ENCODE measurements around the gene ALPK3.

DNA sequence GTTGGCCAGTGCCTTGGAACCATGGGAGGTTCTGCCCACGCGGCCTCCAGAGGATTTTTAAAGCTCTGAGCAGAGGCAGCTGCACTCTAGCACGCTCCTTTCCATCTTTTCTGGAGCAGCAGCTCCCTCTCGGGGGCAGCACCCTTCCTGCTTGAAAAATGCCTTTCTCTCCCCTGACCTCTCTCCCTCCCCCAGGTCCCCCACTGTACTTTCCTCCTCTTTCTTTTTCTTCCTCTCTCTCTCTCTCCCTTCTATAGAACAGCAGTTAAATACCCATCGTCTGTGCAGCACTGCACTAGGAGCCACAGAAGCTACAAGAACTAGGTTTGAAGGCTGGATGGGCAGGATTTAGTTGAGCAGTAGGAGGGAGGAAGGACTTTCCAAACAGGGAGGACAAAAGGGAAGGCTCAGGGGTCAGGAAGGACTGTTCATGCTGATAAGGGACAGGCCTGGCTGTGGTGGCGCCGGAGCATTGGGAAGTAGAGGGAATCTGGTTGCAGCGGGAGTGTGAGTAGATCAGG lies 4.4 kb downstream of the ALPK3 start:
- TF ChIP-seq, protein P1, sequence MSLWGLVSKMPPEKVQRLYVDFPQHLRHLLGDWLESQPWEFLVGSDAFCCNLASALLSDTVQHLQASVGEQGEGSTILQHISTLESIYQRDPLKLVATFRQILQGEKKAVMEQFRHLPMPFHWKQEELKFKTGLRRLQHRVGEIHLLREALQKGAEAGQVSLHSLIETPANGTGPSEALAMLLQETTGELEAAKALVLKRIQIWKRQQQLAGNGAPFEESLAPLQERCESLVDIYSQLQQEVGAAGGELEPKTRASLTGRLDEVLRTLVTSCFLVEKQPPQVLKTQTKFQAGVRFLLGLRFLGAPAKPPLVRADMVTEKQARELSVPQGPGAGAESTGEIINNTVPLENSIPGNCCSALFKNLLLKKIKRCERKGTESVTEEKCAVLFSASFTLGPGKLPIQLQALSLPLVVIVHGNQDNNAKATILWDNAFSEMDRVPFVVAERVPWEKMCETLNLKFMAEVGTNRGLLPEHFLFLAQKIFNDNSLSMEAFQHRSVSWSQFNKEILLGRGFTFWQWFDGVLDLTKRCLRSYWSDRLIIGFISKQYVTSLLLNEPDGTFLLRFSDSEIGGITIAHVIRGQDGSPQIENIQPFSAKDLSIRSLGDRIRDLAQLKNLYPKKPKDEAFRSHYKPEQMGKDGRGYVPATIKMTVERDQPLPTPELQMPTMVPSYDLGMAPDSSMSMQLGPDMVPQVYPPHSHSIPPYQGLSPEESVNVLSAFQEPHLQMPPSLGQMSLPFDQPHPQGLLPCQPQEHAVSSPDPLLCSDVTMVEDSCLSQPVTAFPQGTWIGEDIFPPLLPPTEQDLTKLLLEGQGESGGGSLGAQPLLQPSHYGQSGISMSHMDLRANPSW (CRISPR knock-in tag; conservative IDR thresholded peaks at IDR 0.05; ENCODE audit: low read depth), result no peak
- TF ChIP-seq, protein P2, sequence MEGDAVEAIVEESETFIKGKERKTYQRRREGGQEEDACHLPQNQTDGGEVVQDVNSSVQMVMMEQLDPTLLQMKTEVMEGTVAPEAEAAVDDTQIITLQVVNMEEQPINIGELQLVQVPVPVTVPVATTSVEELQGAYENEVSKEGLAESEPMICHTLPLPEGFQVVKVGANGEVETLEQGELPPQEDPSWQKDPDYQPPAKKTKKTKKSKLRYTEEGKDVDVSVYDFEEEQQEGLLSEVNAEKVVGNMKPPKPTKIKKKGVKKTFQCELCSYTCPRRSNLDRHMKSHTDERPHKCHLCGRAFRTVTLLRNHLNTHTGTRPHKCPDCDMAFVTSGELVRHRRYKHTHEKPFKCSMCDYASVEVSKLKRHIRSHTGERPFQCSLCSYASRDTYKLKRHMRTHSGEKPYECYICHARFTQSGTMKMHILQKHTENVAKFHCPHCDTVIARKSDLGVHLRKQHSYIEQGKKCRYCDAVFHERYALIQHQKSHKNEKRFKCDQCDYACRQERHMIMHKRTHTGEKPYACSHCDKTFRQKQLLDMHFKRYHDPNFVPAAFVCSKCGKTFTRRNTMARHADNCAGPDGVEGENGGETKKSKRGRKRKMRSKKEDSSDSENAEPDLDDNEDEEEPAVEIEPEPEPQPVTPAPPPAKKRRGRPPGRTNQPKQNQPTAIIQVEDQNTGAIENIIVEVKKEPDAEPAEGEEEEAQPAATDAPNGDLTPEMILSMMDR (IDR thresholded peaks at IDR 0.05), result no peak
- TF ChIP-seq NR3C1 (CRISPR knock-in tag; conservative IDR thresholded peaks at IDR 0.05; ENCODE audit: low read depth) (no peak), TEAD4 (CRISPR knock-in tag; IDR thresholded peaks at IDR 0.05) (no peak), FOXP1 (CRISPR knock-in tag; IDR thresholded peaks at IDR 0.05; ENCODE audit: borderline replicate concordance) (no peak)
- TF ChIP-seq, protein P3, sequence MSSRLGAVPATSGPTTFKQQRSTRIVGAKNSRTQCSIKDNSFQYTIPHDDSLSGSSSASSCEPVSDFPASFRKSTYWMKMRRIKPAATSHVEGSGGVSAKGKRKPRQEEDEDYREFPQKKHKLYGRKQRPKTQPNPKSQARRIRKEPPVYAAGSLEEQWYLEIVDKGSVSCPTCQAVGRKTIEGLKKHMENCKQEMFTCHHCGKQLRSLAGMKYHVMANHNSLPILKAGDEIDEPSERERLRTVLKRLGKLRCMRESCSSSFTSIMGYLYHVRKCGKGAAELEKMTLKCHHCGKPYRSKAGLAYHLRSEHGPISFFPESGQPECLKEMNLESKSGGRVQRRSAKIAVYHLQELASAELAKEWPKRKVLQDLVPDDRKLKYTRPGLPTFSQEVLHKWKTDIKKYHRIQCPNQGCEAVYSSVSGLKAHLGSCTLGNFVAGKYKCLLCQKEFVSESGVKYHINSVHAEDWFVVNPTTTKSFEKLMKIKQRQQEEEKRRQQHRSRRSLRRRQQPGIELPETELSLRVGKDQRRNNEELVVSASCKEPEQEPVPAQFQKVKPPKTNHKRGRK (CRISPR knock-in tag; IDR thresholded peaks at IDR 0.05; ENCODE audit: borderline replicate concordance), result no peak
- TF ChIP-seq, protein P4, sequence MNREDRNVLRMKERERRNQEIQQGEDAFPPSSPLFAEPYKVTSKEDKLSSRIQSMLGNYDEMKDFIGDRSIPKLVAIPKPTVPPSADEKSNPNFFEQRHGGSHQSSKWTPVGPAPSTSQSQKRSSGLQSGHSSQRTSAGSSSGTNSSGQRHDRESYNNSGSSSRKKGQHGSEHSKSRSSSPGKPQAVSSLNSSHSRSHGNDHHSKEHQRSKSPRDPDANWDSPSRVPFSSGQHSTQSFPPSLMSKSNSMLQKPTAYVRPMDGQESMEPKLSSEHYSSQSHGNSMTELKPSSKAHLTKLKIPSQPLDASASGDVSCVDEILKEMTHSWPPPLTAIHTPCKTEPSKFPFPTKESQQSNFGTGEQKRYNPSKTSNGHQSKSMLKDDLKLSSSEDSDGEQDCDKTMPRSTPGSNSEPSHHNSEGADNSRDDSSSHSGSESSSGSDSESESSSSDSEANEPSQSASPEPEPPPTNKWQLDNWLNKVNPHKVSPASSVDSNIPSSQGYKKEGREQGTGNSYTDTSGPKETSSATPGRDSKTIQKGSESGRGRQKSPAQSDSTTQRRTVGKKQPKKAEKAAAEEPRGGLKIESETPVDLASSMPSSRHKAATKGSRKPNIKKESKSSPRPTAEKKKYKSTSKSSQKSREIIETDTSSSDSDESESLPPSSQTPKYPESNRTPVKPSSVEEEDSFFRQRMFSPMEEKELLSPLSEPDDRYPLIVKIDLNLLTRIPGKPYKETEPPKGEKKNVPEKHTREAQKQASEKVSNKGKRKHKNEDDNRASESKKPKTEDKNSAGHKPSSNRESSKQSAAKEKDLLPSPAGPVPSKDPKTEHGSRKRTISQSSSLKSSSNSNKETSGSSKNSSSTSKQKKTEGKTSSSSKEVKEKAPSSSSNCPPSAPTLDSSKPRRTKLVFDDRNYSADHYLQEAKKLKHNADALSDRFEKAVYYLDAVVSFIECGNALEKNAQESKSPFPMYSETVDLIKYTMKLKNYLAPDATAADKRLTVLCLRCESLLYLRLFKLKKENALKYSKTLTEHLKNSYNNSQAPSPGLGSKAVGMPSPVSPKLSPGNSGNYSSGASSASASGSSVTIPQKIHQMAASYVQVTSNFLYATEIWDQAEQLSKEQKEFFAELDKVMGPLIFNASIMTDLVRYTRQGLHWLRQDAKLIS (CRISPR knock-in tag; IDR thresholded peaks at IDR 0.05; ENCODE audit: borderline replicate concordance), result no peak
- TF ChIP-seq, protein P5, sequence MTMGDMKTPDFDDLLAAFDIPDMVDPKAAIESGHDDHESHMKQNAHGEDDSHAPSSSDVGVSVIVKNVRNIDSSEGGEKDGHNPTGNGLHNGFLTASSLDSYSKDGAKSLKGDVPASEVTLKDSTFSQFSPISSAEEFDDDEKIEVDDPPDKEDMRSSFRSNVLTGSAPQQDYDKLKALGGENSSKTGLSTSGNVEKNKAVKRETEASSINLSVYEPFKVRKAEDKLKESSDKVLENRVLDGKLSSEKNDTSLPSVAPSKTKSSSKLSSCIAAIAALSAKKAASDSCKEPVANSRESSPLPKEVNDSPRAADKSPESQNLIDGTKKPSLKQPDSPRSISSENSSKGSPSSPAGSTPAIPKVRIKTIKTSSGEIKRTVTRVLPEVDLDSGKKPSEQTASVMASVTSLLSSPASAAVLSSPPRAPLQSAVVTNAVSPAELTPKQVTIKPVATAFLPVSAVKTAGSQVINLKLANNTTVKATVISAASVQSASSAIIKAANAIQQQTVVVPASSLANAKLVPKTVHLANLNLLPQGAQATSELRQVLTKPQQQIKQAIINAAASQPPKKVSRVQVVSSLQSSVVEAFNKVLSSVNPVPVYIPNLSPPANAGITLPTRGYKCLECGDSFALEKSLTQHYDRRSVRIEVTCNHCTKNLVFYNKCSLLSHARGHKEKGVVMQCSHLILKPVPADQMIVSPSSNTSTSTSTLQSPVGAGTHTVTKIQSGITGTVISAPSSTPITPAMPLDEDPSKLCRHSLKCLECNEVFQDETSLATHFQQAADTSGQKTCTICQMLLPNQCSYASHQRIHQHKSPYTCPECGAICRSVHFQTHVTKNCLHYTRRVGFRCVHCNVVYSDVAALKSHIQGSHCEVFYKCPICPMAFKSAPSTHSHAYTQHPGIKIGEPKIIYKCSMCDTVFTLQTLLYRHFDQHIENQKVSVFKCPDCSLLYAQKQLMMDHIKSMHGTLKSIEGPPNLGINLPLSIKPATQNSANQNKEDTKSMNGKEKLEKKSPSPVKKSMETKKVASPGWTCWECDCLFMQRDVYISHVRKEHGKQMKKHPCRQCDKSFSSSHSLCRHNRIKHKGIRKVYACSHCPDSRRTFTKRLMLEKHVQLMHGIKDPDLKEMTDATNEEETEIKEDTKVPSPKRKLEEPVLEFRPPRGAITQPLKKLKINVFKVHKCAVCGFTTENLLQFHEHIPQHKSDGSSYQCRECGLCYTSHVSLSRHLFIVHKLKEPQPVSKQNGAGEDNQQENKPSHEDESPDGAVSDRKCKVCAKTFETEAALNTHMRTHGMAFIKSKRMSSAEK (CRISPR knock-in tag; IDR thresholded peaks at IDR 0.05; ENCODE audit: borderline replicate concordance), result no peak
- TF ChIP-seq, protein P6, sequence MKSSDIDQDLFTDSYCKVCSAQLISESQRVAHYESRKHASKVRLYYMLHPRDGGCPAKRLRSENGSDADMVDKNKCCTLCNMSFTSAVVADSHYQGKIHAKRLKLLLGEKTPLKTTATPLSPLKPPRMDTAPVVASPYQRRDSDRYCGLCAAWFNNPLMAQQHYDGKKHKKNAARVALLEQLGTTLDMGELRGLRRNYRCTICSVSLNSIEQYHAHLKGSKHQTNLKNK (CRISPR knock-in tag; IDR thresholded peaks at IDR 0.05), result no peak
- TF ChIP-seq, protein P7, sequence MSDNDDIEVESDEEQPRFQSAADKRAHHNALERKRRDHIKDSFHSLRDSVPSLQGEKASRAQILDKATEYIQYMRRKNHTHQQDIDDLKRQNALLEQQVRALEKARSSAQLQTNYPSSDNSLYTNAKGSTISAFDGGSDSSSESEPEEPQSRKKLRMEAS (CRISPR knock-in tag; IDR thresholded peaks at IDR 0.05), result no peak
